NCI-H774 (cell line): ENCODE measurements around the gene XRCC6.
A peak's percentile ranks its signal among the peaks of the same experiment; 100 is the strongest.
"Not testable (repeated sequence)": the region's sequence is repeated elsewhere in the genome, so short reads cannot be mapped to it uniquely, and the experiment has no call there.

Source experiments
- DNase-seq: peaks from one replicate; lab custom pipeline; 2025; lab: John Stamatoyannopoulos, UW

The XRCC6 gene

GRCh38 chr22:41686890-41687289, 65.8 kb downstream of the XRCC6 start:
- not testable (repeated sequence) for DNase-seq

- no peak for DNase-seq
Measured at GRCh38 chr22:41687901-41688364, 66.8 kb downstream of the XRCC6 start.

GRCh38 chr22:41688365-41689211, 67.5 kb downstream of the XRCC6 start, which contains the start of gene SNU13:
Gene SNU13, minus strand, starts transcription at chr22:41688867. Its CDS starts 71 bp downstream, at chr22:41688796.
- peak; percentile 75 for DNase-seq

- no peak for DNase-seq
Measured at GRCh38 chr22:41690476-41690875, 69.4 kb downstream of the XRCC6 start.

- DNase-seq: no peak
Measured at GRCh38 chr22:41695211-41695610, 74.1 kb downstream of the XRCC6 start.

GRCh38 chr22:41696703-41697102, 75.6 kb downstream of the XRCC6 start:
- no peak for DNase-seq

GRCh38 chr22:41697126-41697775, 76.2 kb downstream of the XRCC6 start:
- peak; percentile 50 for DNase-seq

- DNase-seq: no peak
Measured at GRCh38 chr22:41699264-41700107, 78.4 kb downstream of the XRCC6 start, which contains the start of gene MEI1. Gene MEI1, plus strand, starts transcription at chr22:41699503. Its CDS starts 36 bp downstream, at chr22:41699539.

- DNase-seq: no peak
Measured at GRCh38 chr22:41700108-41700364, 78.9 kb downstream of the XRCC6 start.

GRCh38 chr22:41702763-41703162, 81.7 kb downstream of the XRCC6 start:
- no peak for DNase-seq

GRCh38 chr22:41709341-41709740, 88.2 kb downstream of the XRCC6 start:
- DNase-seq: no peak

- no peak for DNase-seq
Measured at GRCh38 chr22:41713004-41713403, 91.9 kb downstream of the XRCC6 start.
